AG04449 (cell line): ENCODE results near the gene CACNA2D3.

Experiments
- CTCF ChIA-PET: fragments of 350-600 bp; formaldehyde crosslinking; extraction: SDS; loops from one replicate; lab custom pipeline; 2021; ENCODE audit warnings: antibody characterized with exemption; lab: Yijun Ruan, JAX
- POLR2A ChIA-PET: fragments of 400-600, 350-600 bp; formaldehyde crosslinking; extraction: SDS; loops from one replicate; lab custom pipeline; 2020; ENCODE audit warnings: antibody characterized with exemption, inconsistent platforms; lab: Yijun Ruan, JAX
- DNase-seq: peaks from one replicate; pipeline ENCODE4 v3.0.0-alpha.2; 2010; ENCODE audit warnings: low read depth, low spot score
- H3K4me3 ChIP-seq: 2 replicates; pipeline ENCODE4 v1.5.1; 2011; ENCODE audit warnings: low read depth, mild to moderate bottlenecking, control low read depth, low read length
- CTCF ChIP-seq: IDR thresholded peaks from one replicate; pipeline ENCODE4 v1.5.1; 2011; ENCODE audit warnings: mild to moderate bottlenecking, moderate library complexity, low read length, control low read depth, inconsistent platforms; ENCODE audit not compliant: insufficient read depth; ENCODE audit errors: missing control alignments

The CACNA2D3 gene

GRCh38 chr3:54647721-54648120 lies 525.4 kb downstream of the CACNA2D3 start:
- ChIA-PET CTCF (no interaction called here), POLR2A (no interaction called here)
- no peak for DNase-seq
- no peak overlapping the region for H3K4me3 ChIP-seq
- TF ChIP-seq CTCF = no peak

- no peak for TF ChIP-seq CTCF
- H3K4me3 ChIP-seq = no peak overlapping the region
- ChIA-PET CTCF (no interaction called here), POLR2A (no interaction called here)
- DNase-seq = no peak
Measured at GRCh38 chr3:54649551-54649950, 527.2 kb downstream of the CACNA2D3 start.

- TF ChIP-seq CTCF = no peak
- POLR2A ChIA-PET = no interaction called here
- CTCF ChIA-PET = no interaction called here
- no peak overlapping the region for H3K4me3 ChIP-seq
- no peak for DNase-seq
Measured at GRCh38 chr3:54653456-54654195, 531.3 kb downstream of the CACNA2D3 start.

- TF ChIP-seq CTCF = no peak
- no peak overlapping the region for H3K4me3 ChIP-seq
- ChIA-PET POLR2A (no interaction called here), CTCF (interaction anchor here (1.1 kb wide), 1 partner anchor 10 kb away, joined by 4 read pairs; no protein-coding TSS in a partner anchor)
- DNase-seq = no peak
Measured at GRCh38 chr3:54654776-54655175, 532.4 kb downstream of the CACNA2D3 start.

GRCh38 chr3:54659347-54659746 lies 537.0 kb downstream of the CACNA2D3 start:
- no peak for DNase-seq
- H3K4me3 ChIP-seq = no peak overlapping the region
- no peak for TF ChIP-seq CTCF
- ChIA-PET CTCF (no interaction called here), POLR2A (no interaction called here)

GRCh38 chr3:54660714-54661132 lies 538.4 kb downstream of the CACNA2D3 start:
- CTCF ChIA-PET = no interaction called here
- no peak for DNase-seq
- POLR2A ChIA-PET = no interaction called here
- no peak overlapping the region for H3K4me3 ChIP-seq
- no peak for TF ChIP-seq CTCF
